HEK293 (cell line): ENCODE measurements around the gene INPP5A.

ENCODE experiments used
- CTCF ChIP-seq: fragments of 450-650 bp; formaldehyde crosslinking; IDR thresholded peaks from 2 replicates; pipeline ENCODE4 v1.5.1; 2016; ENCODE audit warnings: missing biosample characterization, missing genetic modification characterization
- ZNF138 ChIP-seq: fragments of 450-650 bp; formaldehyde crosslinking; IDR thresholded peaks from 2 replicates; pipeline ENCODE4 v1.5.1; 2016; ENCODE audit warnings: missing biosample characterization, missing genetic modification characterization, borderline replicate concordance
- ZNF274 ChIP-seq, 2 experiments: fragments of 200-500 bp in 1 of 2; fragments of 450-650 bp in 1 of 2; sonication (Bioruptor generic) in 1 of 2; formaldehyde crosslinking in 1 of 2; IDR thresholded peaks; 2 replicates each; pipeline versions ENCODE4 v1.5.1 to v1.6.1; 2014 to 2016; ENCODE audit warnings: borderline replicate concordance in 1 of 2, inconsistent platforms in 1 of 2, low read length in 1 of 2, missing biosample characterization in 1 of 2, missing genetic modification characterization in 1 of 2
- ZNF292 ChIP-seq: fragments of 450-650 bp; formaldehyde crosslinking; IDR thresholded peaks from 2 replicates; pipeline ENCODE4 v1.5.1; 2016; ENCODE audit warnings: low read depth, missing biosample characterization, missing genetic modification characterization, borderline replicate concordance
- ZNF776 ChIP-seq: fragments of 450-650 bp; formaldehyde crosslinking; IDR thresholded peaks from 2 replicates; pipeline ENCODE4 v1.5.0; 2017; ENCODE audit warnings: missing biosample characterization, missing genetic modification characterization, borderline replicate concordance

- TF ChIP-seq ZNF776 (tag by site-specific recombination) (no peak), CTCF (tag by site-specific recombination) (no peak), ZNF274 (IDR thresholded peaks at IDR 0.05; ENCODE audit: low read length) (no peak), ZNF274 (tag by site-specific recombination; IDR thresholded peaks at IDR 0.05; ENCODE audit: borderline replicate concordance) (no peak), ZNF292 (tag by site-specific recombination) (no peak), ZNF138 (tag by site-specific recombination) (no peak)
Observed at GRCh38 chr10:132648851-132649528, 111.4 kb downstream of the INPP5A start.
